Measurements from ENCODE around the gene CCM2L. TPM values are rescaled to one million over a fixed set of nuclear protein-coding genes. Genes with fewer than 3 reads are reported as not detected.

Gene CCM2L
- total and polyA plus RNA-seq, 2 experiments from 2014 or later = 4.9 to 13.3 TPM

DNA sequence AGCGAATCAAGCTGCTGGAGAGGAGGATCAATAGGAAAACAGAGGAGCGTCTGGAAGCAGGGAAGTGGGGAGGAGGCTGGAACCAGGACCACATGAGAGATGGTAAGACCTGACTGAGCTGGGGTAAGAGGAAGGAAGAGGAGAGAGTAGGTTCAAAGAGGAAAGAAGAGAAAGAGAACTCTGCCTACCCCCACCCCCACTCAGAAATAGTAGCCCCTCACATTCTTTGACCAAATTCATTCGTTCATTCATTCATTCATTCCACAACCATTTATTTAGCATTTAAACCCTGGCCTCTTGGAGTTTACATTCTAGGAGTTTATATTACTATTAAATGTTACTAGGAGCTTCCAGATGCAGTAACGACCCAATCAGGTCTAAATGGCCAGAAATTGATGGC is 26.0 kb downstream of the CCM2L start (continued):
- TF ChIP-seq, protein P1, sequence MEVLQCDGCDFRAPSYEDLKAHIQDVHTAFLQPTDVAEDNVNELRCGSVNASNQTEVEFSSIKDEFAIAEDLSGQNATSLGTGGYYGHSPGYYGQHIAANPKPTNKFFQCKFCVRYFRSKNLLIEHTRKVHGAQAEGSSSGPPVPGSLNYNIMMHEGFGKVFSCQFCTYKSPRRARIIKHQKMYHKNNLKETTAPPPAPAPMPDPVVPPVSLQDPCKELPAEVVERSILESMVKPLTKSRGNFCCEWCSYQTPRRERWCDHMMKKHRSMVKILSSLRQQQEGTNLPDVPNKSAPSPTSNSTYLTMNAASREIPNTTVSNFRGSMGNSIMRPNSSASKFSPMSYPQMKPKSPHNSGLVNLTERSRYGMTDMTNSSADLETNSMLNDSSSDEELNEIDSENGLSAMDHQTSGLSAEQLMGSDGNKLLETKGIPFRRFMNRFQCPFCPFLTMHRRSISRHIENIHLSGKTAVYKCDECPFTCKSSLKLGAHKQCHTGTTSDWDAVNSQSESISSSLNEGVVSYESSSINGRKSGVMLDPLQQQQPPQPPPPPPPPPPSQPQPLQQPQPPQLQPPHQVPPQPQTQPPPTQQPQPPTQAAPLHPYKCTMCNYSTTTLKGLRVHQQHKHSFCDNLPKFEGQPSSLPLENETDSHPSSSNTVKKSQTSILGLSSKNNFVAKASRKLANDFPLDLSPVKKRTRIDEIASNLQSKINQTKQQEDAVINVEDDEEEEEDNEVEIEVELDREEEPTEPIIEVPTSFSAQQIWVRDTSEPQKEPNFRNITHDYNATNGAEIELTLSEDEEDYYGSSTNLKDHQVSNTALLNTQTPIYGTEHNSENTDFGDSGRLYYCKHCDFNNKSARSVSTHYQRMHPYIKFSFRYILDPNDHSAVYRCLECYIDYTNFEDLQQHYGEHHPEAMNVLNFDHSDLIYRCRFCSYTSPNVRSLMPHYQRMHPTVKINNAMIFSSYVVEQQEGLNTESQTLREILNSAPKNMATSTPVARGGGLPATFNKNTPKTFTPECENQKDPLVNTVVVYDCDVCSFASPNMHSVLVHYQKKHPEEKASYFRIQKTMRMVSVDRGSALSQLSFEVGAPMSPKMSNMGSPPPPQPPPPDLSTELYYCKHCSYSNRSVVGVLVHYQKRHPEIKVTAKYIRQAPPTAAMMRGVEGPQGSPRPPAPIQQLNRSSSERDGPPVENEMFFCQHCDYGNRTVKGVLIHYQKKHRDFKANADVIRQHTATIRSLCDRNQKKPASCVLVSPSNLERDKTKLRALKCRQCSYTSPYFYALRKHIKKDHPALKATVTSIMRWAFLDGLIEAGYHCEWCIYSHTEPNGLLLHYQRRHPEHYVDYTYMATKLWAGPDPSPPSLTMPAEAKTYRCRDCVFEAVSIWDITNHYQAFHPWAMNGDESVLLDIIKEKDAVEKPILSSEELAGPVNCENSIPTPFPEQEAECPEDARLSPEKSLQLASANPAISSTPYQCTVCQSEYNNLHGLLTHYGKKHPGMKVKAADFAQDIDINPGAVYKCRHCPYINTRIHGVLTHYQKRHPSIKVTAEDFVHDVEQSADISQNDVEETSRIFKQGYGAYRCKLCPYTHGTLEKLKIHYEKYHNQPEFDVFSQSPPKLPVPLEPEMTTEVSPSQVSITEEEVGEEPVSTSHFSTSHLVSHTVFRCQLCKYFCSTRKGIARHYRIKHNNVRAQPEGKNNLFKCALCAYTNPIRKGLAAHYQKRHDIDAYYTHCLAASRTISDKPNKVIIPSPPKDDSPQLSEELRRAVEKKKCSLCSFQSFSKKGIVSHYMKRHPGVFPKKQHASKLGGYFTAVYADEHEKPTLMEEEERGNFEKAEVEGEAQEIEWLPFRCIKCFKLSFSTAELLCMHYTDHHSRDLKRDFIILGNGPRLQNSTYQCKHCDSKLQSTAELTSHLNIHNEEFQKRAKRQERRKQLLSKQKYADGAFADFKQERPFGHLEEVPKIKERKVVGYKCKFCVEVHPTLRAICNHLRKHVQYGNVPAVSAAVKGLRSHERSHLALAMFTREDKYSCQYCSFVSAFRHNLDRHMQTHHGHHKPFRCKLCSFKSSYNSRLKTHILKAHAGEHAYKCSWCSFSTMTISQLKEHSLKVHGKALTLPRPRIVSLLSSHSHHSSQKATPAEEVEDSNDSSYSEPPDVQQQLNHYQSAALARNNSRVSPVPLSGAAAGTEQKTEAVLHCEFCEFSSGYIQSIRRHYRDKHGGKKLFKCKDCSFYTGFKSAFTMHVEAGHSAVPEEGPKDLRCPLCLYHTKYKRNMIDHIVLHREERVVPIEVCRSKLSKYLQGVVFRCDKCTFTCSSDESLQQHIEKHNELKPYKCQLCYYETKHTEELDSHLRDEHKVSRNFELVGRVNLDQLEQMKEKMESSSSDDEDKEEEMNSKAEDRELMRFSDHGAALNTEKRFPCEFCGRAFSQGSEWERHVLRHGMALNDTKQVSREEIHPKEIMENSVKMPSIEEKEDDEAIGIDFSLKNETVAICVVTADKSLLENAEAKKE (CRISPR knock-in tag; IDR thresholded peaks at IDR 0.05) = no peak
- TF ChIP-seq ZNF114 (CRISPR knock-in tag; IDR thresholded peaks at IDR 0.05) = no peak
- TF ChIP-seq REST (IDR thresholded peaks at IDR 0.05; ENCODE audit: unreplicated experiment) = no peak
- TF ChIP-seq, protein P2, sequence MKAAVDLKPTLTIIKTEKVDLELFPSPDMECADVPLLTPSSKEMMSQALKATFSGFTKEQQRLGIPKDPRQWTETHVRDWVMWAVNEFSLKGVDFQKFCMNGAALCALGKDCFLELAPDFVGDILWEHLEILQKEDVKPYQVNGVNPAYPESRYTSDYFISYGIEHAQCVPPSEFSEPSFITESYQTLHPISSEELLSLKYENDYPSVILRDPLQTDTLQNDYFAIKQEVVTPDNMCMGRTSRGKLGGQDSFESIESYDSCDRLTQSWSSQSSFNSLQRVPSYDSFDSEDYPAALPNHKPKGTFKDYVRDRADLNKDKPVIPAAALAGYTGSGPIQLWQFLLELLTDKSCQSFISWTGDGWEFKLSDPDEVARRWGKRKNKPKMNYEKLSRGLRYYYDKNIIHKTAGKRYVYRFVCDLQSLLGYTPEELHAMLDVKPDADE (IDR thresholded peaks at IDR 0.05) = no peak
- no peak for TF ChIP-seq EZH2phosphoT487 (IDR thresholded peaks at IDR 0.05; ENCODE audit: unreplicated experiment)
